ENCODE data around the gene PTPRN2. TPM values are rescaled to one million over a fixed set of nuclear protein-coding genes. Genes with fewer than 3 reads are reported as not detected.

PTPRN2 gene
- total RNA-seq, 2 experiments from 2014 or later: 0.70 TPM; not detected in 1

DNA sequence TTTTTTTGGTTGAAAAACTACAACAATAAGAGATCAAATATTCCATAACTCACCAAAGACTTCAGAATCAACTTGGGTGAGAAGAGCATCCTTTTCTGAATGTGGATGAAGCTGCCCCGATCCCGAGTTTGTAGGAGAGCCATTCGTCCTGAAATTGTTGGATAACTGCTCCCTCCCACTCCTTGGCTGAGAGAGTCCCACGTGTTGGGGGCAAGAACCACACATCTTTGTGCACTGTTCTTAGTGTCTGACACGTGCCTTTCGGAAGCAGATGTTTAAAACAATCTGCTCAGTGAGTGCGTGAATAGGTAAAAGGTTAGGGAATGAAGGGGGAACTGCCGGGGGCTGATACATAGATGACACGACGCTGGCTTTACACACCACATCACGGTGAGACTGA is 575.7 kb downstream of the PTPRN2 start:
- ChIA-PET POLR2A (no interaction called here), CTCF (ENCODE audit: unreplicated experiment) (no interaction called here)
- H3K27ac ChIP-seq (ENCODE audit: low read depth, low read length, poor library complexity, severe bottlenecking): no peak overlapping the region
- intact Hi-C loops (cut with micrococcal nuclease; ENCODE audit: unreplicated experiment): no loop called here
- H3K4me1 ChIP-seq (ENCODE audit: insufficient read depth, low read length, poor library complexity, severe bottlenecking): no peaks in the 10 kb centered on the region
- no peaks in the 10 kb centered on the region for H3K36me3 ChIP-seq (ENCODE audit: insufficient read depth, low read length)
- DNase-seq (ENCODE audit: low spot score): no peak
- no peaks in the 10 kb centered on the region for H3K9me2 ChIP-seq (ENCODE audit: insufficient read depth, low read length)
- H2AFZ ChIP-seq (ENCODE audit: low read length): no peak overlapping the region
- no peaks in the 10 kb centered on the region for H3K9me3 ChIP-seq (ENCODE audit: low read length)
- no peaks in the 10 kb centered on the region for H4K20me1 ChIP-seq (ENCODE audit: insufficient read depth, low read length)
- H3K79me2 ChIP-seq (ENCODE audit: insufficient read depth, low read depth, low read length): no peaks in the 10 kb centered on the region
- no peak overlapping the region for H3K4me3 ChIP-seq (ENCODE audit: low read depth, low read length, poor library complexity, severe bottlenecking)
- TF ChIP-seq CTCF (conservative IDR thresholded peaks at IDR 0.05; ENCODE audit: low read length): no peak
- no peak for TF ChIP-seq EZH2phosphoT487 (IDR thresholded peaks at IDR 0.05; ENCODE audit: borderline replicate concordance, low read depth, low read length)
- no peak overlapping the region for H3K4me2 ChIP-seq (ENCODE audit: low read length)
- no TSS peak for BruUV-seq (replicated peaks)

DNA sequence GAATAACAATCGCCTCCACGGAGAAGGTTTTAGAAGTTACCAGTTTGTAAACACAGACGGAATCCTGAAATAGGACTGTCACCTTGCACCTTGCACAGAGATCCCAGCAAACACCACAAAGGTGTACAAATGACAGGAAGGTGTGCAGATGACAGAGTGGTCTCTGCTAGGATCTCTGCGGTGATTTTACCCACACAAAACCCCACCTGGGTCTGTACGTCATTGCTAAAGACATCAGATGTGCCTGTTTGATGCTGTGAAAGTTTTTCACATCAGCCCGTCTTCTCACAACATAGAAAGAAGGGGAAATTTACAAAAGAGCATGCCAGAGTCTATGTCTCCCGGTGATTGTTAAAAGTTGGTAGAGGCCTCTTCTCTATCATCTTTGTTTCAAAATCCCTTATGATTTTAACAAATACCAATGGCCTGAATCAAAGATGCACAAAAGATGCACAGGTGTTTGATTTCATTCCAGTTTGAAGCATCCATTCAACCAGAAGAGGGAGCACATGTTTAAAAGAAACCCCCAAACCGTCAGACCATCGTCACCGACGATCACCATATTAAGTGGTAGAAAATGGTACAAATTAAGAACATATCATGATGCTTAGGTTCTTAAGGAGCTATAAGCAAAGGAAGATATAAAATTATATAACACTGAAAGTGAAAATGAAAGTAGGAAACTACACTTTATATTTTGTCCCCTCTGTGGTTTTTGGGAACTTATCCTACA is 576.5 kb downstream of the PTPRN2 start:
- Histone ChIP-seq H2AFZ (ENCODE audit: low read length) (no peak overlapping the region), H3K4me2 (ENCODE audit: low read length) (no peak overlapping the region), H3K4me1 (ENCODE audit: insufficient read depth, low read length, poor library complexity, severe bottlenecking) (no peaks in the 10 kb centered on the region), H3K9me3 (ENCODE audit: low read length) (no peaks in the 10 kb centered on the region), H4K20me1 (ENCODE audit: insufficient read depth, low read length) (no peaks in the 10 kb centered on the region), H3K9me2 (ENCODE audit: insufficient read depth, low read length) (no peaks in the 10 kb centered on the region), H3K4me3 (ENCODE audit: low read depth, low read length, poor library complexity, severe bottlenecking) (no peak overlapping the region), H3K27ac (ENCODE audit: low read depth, low read length, poor library complexity, severe bottlenecking) (no peak overlapping the region), H3K36me3 (ENCODE audit: insufficient read depth, low read length) (no peaks in the 10 kb centered on the region), H3K79me2 (ENCODE audit: insufficient read depth, low read depth, low read length) (no peaks in the 10 kb centered on the region)
- no TSS peak for BruUV-seq (replicated peaks)
- no peak for TF ChIP-seq EZH2phosphoT487 (IDR thresholded peaks at IDR 0.05; ENCODE audit: borderline replicate concordance, low read depth, low read length)
- no peak; the same call in 1 of the 2 replicates for TF ChIP-seq CTCF (conservative IDR thresholded peaks at IDR 0.05; ENCODE audit: low read length)
- intact Hi-C loops (cut with micrococcal nuclease; ENCODE audit: unreplicated experiment): no loop called here
- no peak for DNase-seq (ENCODE audit: low spot score)
- ChIA-PET POLR2A (no interaction called here), CTCF (ENCODE audit: unreplicated experiment) (no interaction called here)

DNA sequence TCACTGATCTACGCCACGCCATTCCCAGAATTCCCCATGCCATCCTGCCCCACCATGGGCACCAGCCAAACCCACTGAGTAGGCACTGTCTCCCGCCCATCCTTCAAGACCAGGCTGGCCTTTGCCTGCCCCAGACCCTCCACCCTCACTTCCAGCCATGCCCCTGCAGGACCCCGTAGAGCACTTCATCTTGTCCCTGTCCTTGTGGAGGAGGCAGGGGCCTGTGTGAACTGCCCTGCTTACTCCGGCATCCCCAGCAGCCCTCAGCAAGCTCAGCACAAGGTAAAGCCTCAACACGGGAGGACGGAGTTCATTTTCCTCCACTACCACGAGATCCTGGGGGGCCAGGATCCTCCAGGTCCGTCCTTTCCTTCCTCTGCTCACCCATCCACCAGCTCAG is 577.7 kb downstream of the PTPRN2 start:
- Histone ChIP-seq H2AFZ (ENCODE audit: low read length) (no peak overlapping the region), H4K20me1 (ENCODE audit: insufficient read depth, low read length) (no peaks in the 10 kb centered on the region), H3K4me2 (ENCODE audit: low read length) (no peak overlapping the region), H3K9me3 (ENCODE audit: low read length) (no peaks in the 10 kb centered on the region), H3K4me3 (ENCODE audit: low read depth, low read length, poor library complexity, severe bottlenecking) (no peak overlapping the region), H3K36me3 (ENCODE audit: insufficient read depth, low read length) (no peaks in the 10 kb centered on the region), H3K79me2 (ENCODE audit: insufficient read depth, low read depth, low read length) (no peaks in the 10 kb centered on the region), H3K4me1 (ENCODE audit: insufficient read depth, low read length, poor library complexity, severe bottlenecking) (no peaks in the 10 kb centered on the region), H3K27ac (ENCODE audit: low read depth, low read length, poor library complexity, severe bottlenecking) (no peak overlapping the region), H3K9me2 (ENCODE audit: insufficient read depth, low read length) (no peaks in the 10 kb centered on the region)
- TF ChIP-seq CTCF (conservative IDR thresholded peaks at IDR 0.05; ENCODE audit: low read length): no peak
- no peak for TF ChIP-seq EZH2phosphoT487 (IDR thresholded peaks at IDR 0.05; ENCODE audit: borderline replicate concordance, low read depth, low read length)
- intact Hi-C loops (cut with micrococcal nuclease; ENCODE audit: unreplicated experiment): no loop called here
- DNase-seq (ENCODE audit: low spot score): no peak
- ChIA-PET POLR2A (interaction anchor here (0.7 kb wide), 1 partner anchor 350 kb away, joined by 3 read pairs; no protein-coding TSS in a partner anchor), CTCF (ENCODE audit: unreplicated experiment) (no interaction called here)
- BruUV-seq (replicated peaks): no TSS peak

All from OCI-LY7 (cell line).